HUES64 (cell line): ENCODE data around the gene MED31.

ENCODE experiments used
- H3K27ac ChIP-seq: 2 replicates; pipeline ENCODE4 v1.7.0; 2013; ENCODE audit warnings: low read depth, low read length, inconsistent platforms
- H3K27me3 ChIP-seq: 2 replicates; pipeline ENCODE4 v1.6.1; 2013; ENCODE audit warnings: mild to moderate bottlenecking, low read length; ENCODE audit not compliant: insufficient read depth
- H3K36me3 ChIP-seq: 2 replicates; pipeline ENCODE4 v1.6.1; 2013; ENCODE audit warnings: mild to moderate bottlenecking, low read length; ENCODE audit not compliant: insufficient read depth
- H3K4me1 ChIP-seq: 2 replicates; pipeline ENCODE4 v1.6.1; 2013; ENCODE audit warnings: mild to moderate bottlenecking, low read length, moderate library complexity; ENCODE audit not compliant: insufficient read depth
- H3K4me3 ChIP-seq: 2 replicates; pipeline ENCODE4 v1.5.1; 2013; ENCODE audit warnings: mild to moderate bottlenecking, low read length, moderate library complexity
- H3K9ac ChIP-seq: 2 replicates; pipeline ENCODE4 v1.6.1; 2013; ENCODE audit warnings: mild to moderate bottlenecking, low read depth, low read length
- H3K9me3 ChIP-seq: 2 replicates; pipeline ENCODE4 v1.6.1; 2013; ENCODE audit warnings: low read depth, low read length; ENCODE audit not compliant: insufficient read depth
- WGBS: fragments of 150-250, 120-280 bp; methylation state at CpG from one replicate; pipeline ENCODE4 v1.1.7; 2013; ENCODE audit warnings: missing lambda C conversion rate; 5-methylcytosine and 5-hydroxymethylcytosine counted together

The MED31 gene

GRCh38 chr17:6637458-6637840 lies 14.0 kb downstream of the MED31 start:
- Histone ChIP-seq H3K9me3 (no peaks in the 10 kb centered on the region), H3K36me3 (peaks cover 29% of the 10 kb centered on the region), H3K9ac (no peak overlapping the region), H3K4me1 (peaks cover 7% of the 10 kb centered on the region; the same call in 1 of the 2 replicates), H3K27ac (no peak overlapping the region), H3K4me3 (no peak overlapping the region), H3K27me3 (no peaks in the 10 kb centered on the region)
- WGBS, result 94% methylated on average over 6 of the region's 6 CpGs

GRCh38 chr17:6636616-6637457 lies 14.6 kb downstream of the MED31 start:
- no peaks in the 10 kb centered on the region for H3K27me3 ChIP-seq
- no peak overlapping the region for H3K27ac ChIP-seq
- H3K4me1 ChIP-seq, result peaks cover 1% of the 10 kb centered on the region; the same call in 1 of the 2 replicates
- no peak overlapping the region for H3K9ac ChIP-seq
- 93% methylated on average over 17 of the region's 17 CpGs for WGBS
- H3K9me3 ChIP-seq, result no peaks in the 10 kb centered on the region
- H3K4me3 ChIP-seq, result no peak overlapping the region
- H3K36me3 ChIP-seq, result peaks cover 32% of the 10 kb centered on the region

- Histone ChIP-seq H3K9me3 (no peaks in the 10 kb centered on the region), H3K4me3 (no peak overlapping the region), H3K27me3 (no peaks in the 10 kb centered on the region), H3K9ac (no peak overlapping the region), H3K4me1 (no peaks in the 10 kb centered on the region; the same call in 1 of the 2 replicates), H3K27ac (no peak overlapping the region), H3K36me3 (peaks cover 40% of the 10 kb centered on the region)
- 88% methylated on average over 2 of the region's 2 CpGs for WGBS
Measured at GRCh38 chr17:6636105-6636504, 15.3 kb downstream of the MED31 start.

- H3K27ac ChIP-seq, result no peak overlapping the region
- no peak overlapping the region for H3K4me3 ChIP-seq
- no peak overlapping the region for H3K9ac ChIP-seq
- H3K9me3 ChIP-seq, result no peaks in the 10 kb centered on the region
- H3K27me3 ChIP-seq, result no peaks in the 10 kb centered on the region
- WGBS, result 100% methylated on average over 1 of the region's 3 CpGs
- peaks cover 67% of the 10 kb centered on the region for H3K36me3 ChIP-seq
- no peaks in the 10 kb centered on the region for H3K4me1 ChIP-seq
Measured at GRCh38 chr17:6633263-6633662, 18.1 kb downstream of the MED31 start.

GRCh38 chr17:6632530-6632929 lies 18.9 kb downstream of the MED31 start:
- Histone ChIP-seq H3K27ac (no peak overlapping the region), H3K36me3 (peaks cover 74% of the 10 kb centered on the region), H3K4me1 (no peaks in the 10 kb centered on the region), H3K9ac (no peak overlapping the region), H3K9me3 (no peaks in the 10 kb centered on the region), H3K27me3 (no peaks in the 10 kb centered on the region), H3K4me3 (no peak overlapping the region)

- Histone ChIP-seq H3K4me3 (no peak overlapping the region), H3K9me3 (no peaks in the 10 kb centered on the region), H3K27me3 (no peaks in the 10 kb centered on the region), H3K27ac (no peak overlapping the region), H3K36me3 (peaks cover 95% of the 10 kb centered on the region), H3K4me1 (no peaks in the 10 kb centered on the region), H3K9ac (no peak overlapping the region)
- 100% methylated on average over 1 of the region's 1 CpG for WGBS
Measured at GRCh38 chr17:6630390-6630789, 21.0 kb downstream of the MED31 start.

GRCh38 chr17:6627019-6627418 lies 24.4 kb downstream of the MED31 start:
- peaks cover 94% of the 10 kb centered on the region for H3K36me3 ChIP-seq

GRCh38 chr17:6626616-6627015 lies 24.8 kb downstream of the MED31 start:
- Histone ChIP-seq H3K9me3 (no peaks in the 10 kb centered on the region), H3K4me3 (no peak overlapping the region), H3K27ac (no peak overlapping the region), H3K36me3 (peaks cover 94% of the 10 kb centered on the region), H3K9ac (no peak overlapping the region), H3K27me3 (no peaks in the 10 kb centered on the region), H3K4me1 (no peaks in the 10 kb centered on the region)
- 93% methylated on average over 6 of the region's 6 CpGs for WGBS

More at GRCh38 chr17:6627019-6627418, 24.4 kb downstream of the MED31 start:
- H3K9me3 ChIP-seq, result no peaks in the 10 kb centered on the region
- H3K4me3 ChIP-seq, result no peak overlapping the region
- no peaks in the 10 kb centered on the region for H3K27me3 ChIP-seq
- H3K4me1 ChIP-seq, result no peaks in the 10 kb centered on the region
- H3K27ac ChIP-seq, result no peak overlapping the region
- no peak overlapping the region for H3K9ac ChIP-seq
- WGBS, result 82% methylated on average over 1 of the region's 1 CpG

GRCh38 chr17:6623941-6624340 lies 27.5 kb downstream of the MED31 start:
- Histone ChIP-seq H3K9ac (no peak overlapping the region), H3K27me3 (no peaks in the 10 kb centered on the region), H3K36me3 (peaks cover 95% of the 10 kb centered on the region), H3K9me3 (no peaks in the 10 kb centered on the region), H3K4me3 (no peak overlapping the region), H3K4me1 (no peaks in the 10 kb centered on the region), H3K27ac (no peak overlapping the region)
- 97% methylated on average over 3 of the region's 3 CpGs for WGBS

- H3K36me3 ChIP-seq, result peaks cover 85% of the 10 kb centered on the region
- H3K4me1 ChIP-seq, result no peaks in the 10 kb centered on the region
- no peaks in the 10 kb centered on the region for H3K9me3 ChIP-seq
- H3K4me3 ChIP-seq, result no peak overlapping the region
- 95% methylated on average over 4 of the region's 4 CpGs for WGBS
- H3K27ac ChIP-seq, result no peak overlapping the region
- no peaks in the 10 kb centered on the region for H3K27me3 ChIP-seq
- no peak overlapping the region for H3K9ac ChIP-seq
Measured at GRCh38 chr17:6611231-6611630, 40.2 kb downstream of the MED31 start.

- peaks cover 86% of the 10 kb centered on the region for H3K36me3 ChIP-seq
- no peak overlapping the region for H3K9ac ChIP-seq
- H3K9me3 ChIP-seq, result no peaks in the 10 kb centered on the region
- H3K4me1 ChIP-seq, result no peaks in the 10 kb centered on the region
- H3K4me3 ChIP-seq, result no peak overlapping the region
- no peak overlapping the region for H3K27ac ChIP-seq
- no peaks in the 10 kb centered on the region for H3K27me3 ChIP-seq
- WGBS, result 95% methylated on average over 4 of the region's 5 CpGs
Measured at GRCh38 chr17:6610011-6610410, 41.4 kb downstream of the MED31 start.
